Brain pericyte (primary cell): Measurements from ENCODE around the gene CCDC9B.

Experiments used
- DNase-seq: peaks from one replicate; pipeline ENCODE4 v3.0.0-alpha.2; 2012; ENCODE audit warnings: low read depth, low spot score

CCDC9B gene

DNA sequence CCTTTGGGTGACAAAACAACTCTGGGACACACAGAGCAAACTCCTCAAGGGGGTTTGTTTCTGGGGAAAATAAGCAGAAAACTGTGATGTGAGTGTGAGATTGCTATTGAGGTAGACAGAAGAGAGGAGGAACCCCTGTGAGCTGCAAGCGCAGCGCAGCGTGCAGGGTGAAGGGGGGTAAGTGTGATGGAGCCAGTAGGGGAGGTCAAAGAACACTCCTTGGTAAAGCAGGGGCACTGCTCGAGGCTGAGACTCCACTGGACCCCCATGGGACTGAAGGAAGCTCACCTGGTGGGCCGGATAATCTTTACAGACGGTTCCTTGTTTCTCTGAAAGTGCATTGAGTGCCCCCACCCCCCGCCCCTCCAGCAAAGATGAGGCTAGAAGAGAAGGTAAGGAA lies 9.7 kb downstream of the CCDC9B start:
- DNase-seq = no peak

DNA sequence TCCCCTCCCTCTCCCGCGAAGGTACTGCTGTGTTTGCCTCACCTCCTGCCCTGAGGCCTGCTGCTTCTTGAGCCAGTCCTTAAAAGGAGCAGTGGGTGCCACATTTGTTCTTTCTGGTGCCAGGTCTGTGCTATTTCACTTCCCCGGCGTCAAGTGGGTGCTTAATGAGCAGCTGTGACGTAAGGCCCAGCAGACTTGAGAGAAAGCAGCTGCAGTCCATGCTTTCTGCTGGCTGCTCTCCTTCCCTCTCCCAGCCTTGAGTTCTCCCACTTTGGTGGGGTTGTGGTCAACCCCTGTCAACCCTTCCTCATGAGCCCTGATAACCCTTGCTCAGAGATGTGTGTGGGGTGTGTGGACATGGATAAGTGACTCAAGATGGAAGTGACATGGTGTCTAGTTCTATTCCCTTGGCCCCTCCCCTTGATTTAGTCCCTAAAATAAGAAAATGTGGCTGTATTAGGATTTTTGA lies 10.3 kb downstream of the CCDC9B start:
- no peak for DNase-seq

DNA sequence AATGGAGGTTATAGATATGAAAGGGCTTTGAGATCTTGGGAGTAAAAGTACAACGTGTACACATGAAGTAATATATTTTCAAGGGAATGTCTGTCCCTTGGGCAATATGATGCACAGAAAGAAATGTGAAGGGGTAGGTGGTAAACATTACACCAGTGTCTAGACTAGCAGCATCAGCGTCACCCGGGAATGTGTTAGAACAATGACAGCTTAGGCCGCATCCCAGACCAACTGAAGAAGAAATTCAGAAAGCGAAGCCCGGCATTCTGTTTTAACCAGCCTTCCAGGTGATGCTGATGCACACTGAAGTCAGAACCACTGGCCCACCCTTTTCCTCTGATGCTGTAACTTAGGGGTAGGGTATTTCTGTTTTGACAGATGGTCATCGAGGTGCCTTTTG lies 10.9 kb downstream of the CCDC9B start:
- no peak for DNase-seq

DNA sequence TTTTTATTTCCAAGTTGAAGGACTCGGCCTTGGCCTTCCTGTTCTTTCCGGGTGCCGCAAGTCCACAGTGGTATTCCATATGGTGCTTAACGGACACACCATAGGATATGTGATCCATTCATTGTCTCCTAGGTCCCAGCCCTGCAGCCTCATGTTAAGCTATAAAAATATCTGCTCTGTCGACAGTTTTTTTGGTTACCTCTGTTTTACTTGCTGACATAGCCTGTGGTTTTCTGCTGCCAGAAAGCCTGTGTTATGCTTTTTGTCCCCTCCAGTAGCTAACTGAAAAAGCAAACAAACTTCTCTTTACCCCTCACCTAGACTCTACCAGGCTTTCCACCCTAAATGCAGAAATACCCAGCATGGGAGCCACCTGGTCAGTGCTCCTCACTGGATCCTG lies 12.0 kb downstream of the CCDC9B start:
- DNase-seq = no peak

DNA sequence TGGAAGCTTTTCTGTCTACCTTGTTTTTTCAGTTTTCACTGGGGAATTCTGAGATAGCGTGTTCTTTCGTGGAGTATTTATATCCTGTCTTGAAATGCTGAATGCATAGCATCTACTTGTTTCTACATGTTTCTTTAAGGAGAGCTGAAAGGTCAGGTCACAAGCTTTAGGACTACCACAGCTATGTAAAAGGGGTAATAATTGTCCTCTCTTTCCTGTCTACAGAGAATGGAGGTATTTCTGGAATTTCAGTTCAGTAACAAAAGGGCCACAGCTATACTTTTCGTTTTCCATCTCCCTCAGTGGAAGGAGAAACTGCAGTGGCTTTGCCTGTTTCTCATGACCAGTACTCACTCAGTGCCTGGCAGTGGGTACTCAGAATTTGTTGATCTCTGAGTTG lies 12.6 kb downstream of the CCDC9B start:
- DNase-seq = no peak

DNA sequence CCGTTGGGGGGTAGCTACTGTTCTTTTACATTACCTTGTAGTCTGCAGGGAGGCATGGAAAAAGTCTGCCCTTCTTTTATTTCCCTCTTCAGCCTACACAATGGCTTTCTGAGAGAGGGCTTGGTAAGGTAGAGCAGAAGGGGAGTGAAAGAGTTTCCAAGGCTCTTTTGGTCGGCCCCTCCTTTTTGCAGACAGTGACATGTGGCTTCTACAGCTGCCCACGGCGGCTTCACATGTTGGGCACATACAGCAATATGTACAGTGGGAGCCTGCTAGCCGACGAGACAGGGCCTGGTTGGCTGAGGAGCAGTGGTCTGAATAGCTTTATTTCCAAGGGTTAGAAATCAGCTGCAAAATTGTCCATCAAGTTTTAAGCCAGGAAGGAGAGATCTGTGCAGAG lies 13.3 kb downstream of the CCDC9B start:
- DNase-seq = no peak

DNA sequence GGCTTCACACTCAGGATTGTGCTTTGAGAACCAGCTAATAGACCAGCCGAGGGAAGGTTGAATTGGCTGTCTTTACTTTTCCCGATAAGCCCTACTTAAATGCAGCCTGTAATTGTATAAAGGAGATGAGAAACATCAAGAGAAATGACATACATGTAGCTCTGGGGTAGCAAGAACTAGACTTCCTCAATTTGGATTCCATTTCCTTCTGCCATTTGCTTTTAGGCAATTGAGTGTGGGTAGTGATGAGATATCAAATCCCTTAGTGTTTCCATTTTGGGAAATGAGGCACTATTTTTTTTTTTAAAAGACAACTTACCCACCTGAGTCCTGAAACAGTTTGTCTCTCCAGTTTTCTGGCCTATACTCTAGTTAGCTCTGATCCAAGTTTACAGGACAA lies 15.0 kb downstream of the CCDC9B start:
- no peak for DNase-seq

DNA sequence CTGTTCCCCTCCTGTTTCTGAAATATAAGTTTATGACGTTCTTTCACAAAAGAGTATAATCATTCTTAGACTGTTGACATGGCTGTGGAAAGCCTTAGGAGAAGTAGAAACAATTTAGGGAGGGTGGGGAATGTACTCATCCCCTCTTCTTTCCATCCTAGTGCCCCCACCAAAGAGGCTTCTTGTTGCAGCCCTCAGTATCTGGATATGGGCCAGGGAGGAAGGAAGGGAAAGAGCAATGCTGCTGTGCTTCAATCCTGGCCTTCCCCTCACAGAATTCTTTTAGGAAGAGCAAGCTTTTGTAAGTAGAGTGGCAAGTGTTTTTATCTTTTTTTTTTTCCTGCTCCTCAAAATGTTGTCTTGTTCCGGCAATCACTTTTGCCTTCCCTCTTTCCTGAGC lies 15.6 kb downstream of the CCDC9B start:
- no peak for DNase-seq

DNA sequence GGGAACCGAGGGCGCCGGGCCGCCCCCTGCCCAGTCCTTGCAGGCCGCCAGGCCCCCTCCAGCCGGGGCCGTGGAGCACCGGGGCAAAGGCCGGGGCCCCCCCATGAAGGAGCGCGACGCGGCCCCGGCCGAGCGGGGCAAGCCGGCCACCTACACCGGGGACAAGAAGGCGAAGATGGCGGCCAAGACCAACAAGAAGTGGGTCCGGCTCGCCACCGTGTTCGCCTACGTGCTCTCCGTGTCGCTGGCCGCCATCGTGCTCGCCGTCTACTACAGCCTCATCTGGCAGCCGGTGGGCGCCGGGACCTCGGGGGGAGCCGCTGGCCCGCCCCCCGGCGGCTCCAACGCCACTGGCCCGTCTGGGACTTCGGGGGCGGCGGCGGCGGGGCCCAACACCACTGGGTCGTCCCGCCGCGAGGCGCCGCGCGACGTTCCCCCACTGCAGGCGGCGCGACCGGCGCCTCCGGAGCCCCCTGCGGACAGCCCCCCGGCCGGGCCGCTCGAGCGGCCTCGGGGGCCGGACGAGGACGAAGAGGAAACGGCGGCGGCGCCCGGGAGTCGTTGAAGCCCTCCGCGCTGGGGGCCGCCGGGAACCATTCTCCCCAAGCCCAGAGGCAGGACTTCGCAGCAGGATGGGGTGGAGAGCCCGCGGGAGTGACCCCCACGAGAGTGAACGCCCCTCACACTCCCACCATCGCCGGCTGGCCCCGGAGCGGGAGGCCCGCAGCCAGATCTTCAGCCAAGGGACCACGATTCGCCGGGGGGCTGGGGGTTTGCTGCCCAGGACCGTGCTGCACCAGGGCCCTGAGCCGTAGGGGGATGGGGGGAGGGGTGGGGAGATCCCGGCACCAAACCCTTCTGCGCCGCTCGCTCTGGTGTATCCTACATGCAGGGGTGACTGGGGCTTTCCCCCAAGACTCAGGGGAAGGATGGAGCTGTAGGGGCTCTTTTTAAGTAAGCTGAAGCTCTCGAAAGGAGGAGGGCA lies 16.5 kb downstream of the CCDC9B start:
- DNase-seq = no peak

DNA sequence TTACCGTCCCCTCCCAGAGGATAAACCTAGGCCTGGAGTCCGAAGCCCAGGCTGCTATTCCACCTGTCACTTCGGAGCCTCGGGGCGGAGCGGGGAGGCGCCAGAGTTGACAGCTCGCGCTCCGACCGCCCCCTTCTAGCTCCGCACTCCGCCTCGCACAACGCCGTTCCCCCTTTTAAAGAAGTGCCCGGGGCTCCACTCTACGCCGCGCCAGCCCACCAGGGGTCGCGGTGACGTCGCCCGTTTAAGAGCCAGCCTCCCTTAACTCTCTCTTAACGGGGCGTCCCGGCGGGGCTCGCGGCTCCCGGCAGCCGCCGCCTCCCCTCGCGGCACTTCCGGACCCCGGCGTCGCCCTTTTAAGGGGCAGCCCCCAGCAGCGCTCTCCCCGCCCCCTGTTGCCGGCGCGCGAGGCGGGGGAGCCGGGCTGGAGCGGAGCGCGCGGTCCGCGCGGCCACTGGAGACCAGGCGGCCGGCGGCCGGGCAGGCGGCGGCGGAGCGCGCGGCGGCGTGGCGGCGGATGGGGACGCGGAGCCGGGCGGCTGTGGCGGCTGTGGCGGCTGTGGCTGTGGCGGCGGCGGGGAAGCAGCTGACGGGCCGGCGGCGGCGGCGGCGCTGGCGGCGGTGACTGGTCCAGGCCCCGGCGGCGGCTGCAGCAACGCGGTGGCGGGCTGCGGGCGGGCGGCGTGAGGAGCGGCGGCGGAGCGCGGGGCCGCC lies 17.3 kb downstream of the CCDC9B start, which contains the start of gene INAFM2:
TSS of gene INAFM2 (plus strand) at position 454 of the 714 bp plus-strand sequence. CDS start 364 bp downstream, outside the sequence.
- DNase-seq = peak; percentile 92

DNA sequence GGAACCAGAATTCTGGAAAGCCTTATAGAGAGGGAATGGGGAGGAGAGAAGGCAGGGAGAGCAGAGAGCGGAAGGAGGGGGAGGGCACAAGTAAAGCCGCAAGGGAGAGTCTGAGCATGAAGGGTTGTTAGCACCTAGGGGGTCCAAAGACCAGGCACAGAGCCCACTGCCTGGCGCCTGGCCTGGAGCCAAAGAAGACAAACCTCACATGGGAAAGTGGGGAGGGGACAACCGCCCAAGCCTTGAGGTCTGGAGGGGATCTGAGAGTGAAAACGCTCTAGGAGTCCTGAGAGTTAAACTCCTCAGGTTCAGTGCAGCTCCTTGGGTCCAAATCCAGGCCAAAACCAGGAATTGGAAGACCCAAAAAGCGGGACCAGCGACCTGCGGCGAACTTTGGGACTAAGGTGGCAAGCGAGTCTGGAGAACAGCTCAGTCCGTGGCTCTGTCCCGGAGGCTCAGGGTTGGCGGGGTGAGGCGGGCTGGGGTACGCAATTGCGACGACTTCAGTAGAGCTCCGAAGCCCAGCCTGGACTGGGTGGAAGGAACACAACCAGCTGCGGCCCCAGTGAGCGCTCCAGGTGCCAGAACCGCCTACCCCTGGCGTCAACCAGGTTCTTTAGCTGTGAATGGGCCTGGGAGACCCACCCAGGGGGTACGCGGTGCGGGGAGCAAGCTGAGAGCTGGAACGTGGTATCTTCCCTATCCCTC lies 18.1 kb downstream of the CCDC9B start:
- DNase-seq = peak; percentile 70

DNA sequence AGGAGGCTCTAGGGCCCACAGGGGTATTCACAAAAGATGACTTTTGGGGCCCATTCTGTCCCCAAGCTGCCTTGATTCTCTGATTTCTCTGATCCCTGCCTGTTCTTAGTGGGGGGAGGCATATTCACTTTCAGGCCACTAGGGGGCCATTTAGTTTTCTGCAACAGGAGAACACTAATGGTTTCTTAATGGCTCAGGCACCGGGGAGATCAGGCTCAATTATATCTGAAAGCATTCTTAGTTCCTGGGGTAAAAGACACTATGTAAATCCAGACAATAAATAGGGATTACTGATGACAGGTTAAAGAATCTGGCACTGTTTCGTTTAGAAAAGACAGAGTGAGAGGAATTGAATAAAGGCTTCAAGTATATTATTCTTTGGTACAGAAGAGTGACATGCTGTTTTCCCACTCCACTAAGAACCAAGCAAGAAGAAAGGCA lies 19.8 kb downstream of the CCDC9B start:
- no peak for DNase-seq

DNA sequence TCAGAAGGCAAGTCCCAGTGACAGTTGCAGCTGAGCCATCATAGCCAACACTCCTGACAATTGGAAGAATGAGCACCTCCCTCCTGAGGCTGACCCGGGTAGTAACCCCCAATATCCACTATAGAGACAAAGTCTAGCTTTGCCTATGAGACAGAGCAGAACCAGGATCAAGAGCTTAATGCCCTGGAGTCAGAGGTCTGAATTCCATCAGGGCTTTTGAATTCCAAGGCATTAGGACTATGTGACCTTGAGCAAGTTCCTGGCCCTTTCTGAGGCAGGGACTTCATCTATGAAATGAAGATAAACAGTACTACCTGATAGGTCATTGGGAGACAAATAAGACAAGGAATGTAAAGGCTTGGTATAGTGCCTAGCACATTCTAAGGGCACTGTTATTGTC lies 20.3 kb downstream of the CCDC9B start:
- no peak for DNase-seq

DNA sequence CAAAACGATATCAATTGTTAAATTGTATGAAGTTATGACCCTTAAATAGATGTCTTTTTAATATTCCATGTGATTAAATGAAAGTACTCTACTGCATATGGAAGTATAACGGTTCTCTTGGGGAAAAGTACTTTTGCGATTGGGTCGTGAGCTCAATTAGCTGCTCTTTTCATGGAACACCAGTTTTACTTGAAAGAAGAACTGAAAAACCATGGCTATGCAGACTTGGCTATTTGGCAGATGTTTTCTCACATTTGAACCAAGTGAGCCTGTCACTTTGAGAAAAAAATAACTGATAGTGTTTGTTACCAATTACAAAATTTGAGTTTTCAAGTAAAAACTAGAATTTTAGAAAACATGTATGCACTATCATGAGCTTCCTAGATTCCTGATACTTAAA lies 23.2 kb downstream of the CCDC9B start:
- no peak for DNase-seq

DNA sequence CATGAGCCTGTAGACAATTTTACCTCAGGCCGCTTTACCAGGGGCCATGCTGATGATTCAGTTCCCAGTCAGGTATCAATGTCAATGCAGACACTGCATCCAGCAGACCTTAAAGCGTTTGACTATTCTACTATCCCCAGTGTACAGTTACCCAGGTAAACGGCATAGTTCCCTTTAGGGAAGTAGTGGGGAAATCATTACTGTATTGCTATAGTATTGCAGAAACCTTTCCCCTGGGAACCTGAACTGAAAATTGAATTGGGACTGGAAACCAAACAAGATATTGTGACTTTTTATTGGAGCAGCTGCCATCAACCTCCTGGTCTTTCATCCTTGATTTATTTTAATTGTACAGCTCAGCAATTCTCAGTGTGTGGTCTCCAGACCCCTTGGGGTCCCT lies 23.8 kb downstream of the CCDC9B start:
- no peak for DNase-seq

DNA sequence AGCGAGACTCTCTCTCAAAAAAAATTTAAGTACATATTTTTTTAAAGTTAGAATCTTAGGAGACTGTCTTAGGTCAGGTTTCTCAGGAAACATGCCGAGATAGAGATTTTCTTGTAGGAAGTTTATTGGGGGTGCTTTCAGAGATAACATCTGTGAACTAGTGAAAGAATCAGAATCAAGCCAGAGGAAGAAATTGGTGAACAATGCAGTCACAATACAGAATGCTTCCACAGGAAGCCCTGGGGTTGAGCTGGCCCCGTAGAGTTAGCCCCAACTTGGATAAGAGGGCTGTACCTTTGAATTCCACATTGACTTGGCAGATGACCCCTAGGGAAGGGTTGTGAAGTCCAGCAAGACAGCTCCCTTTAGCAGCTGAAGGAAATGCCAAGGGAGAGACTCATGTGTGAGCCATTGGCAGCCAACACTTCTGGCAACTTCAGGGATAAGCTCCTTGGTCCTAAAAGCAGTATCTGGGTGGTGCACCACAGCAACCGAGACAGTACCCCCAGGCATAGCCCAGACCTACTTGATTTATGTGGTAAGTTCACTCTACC lies 25.9 kb downstream of the CCDC9B start:
- no peak for DNase-seq

DNA sequence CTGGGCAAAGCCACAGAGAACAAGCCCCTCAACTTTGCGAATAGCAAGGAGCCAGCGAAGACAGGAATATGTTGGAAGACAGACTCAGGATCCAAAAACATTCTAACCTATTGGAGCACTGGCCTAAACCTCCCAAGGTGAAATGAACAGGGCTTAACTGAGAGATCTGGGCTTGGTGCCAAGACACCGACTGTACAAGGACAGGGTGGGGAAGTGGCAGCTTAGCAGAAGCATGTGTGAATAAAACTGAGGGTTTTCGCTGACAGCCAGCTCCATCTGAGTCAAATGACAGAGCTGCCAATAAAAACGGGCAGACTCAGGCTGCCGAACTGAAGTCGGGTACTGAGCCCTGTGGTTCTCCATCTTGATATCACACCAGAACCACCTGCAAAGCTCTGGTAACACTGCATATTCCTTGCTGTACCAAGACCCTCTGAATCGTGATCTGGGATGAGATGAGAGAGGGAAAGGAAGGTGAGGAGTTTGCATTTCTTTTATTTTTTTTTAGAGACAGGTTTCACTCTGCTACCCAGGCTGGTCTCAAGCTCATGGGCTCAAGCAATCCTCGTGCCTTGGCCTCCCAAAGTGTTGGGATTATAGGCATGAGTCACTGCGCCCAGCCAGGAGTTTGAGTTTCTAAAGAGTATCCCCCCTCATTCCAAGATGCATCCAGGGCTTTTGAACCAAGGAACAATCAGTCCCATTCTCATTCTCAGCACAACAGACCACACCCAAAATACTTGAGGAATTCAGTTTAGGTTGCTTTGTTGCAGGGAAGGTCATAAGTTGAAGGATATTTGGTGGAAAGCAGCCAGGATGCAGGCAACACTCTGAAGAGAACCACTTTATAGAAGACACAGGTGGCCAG lies 27.0 kb downstream of the CCDC9B start:
- DNase-seq = no peak

DNA sequence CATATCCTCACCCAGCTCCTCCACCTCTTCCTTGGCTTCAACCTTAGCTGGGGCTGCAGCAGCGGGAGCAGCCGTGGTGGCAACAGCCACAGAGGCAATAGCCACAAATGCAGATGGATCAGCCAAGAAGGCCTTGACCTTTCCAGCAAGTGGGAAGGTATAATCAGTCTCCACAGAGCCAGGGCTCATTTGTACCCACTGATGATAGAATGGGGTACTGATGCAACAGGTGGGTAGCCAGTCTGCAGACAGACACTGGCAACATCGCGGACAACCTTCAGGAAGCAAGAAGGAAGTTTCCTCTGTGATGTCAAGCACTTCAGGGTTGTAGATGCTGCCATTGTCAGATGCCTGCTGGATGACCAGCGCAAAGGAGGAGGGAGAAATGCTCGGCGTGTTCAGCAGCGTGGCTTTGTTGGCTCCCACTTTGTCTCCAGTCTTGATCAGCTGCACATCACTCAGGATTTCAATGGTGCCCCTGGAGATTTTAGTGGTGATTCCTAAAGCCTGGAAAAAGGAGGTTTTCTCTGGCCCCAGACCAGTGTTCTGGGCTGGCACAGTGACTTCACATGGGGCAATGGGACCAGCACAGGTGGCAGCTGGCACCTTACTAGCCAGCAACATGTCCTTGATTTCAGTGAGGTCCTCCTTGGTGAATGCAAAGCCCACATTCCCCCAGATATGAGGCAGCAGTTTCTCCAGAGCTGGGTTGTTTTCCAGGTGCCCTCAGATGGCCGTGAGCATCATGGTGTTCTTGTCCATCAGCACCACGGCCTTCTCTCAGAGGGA lies 28.2 kb downstream of the CCDC9B start:
- no peak for DNase-seq

DNA sequence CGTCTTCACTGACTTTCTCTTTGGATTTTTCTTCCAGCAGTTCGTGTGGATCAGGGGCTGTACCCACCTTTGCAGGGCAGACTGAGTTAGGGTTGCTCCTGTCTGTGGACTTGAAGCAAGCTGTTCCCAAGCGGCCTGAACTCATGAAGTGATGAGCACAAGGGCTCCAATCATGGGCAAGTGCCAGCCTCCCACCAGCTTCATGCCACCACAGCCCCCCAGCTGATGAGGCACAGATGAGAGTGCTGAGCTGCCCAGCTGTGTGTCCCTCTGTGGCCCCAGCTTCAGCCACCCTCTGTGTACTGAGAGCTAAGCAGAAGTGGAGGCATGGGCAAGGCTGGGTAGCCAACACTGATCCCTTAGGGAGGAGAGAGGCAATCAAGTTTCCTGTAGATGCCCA lies 29.7 kb downstream of the CCDC9B start:
- no peak for DNase-seq
